HG03432 (cell line): ENCODE measurements around the gene LPGAT1.
"Not testable (repeated sequence)": the region's sequence is repeated elsewhere in the genome, so short reads cannot be mapped to it uniquely, and the experiment has no call there.

ENCODE experiments used
- ATAC-seq: cut with Tn5 transposase; IDR thresholded peaks from one replicate; pipeline ENCODE4 v1.9.1; 2021; ENCODE audit warnings: mild to moderate bottlenecking, moderate library complexity; ENCODE audit not compliant: unreplicated experiment

The LPGAT1 gene, protein sequence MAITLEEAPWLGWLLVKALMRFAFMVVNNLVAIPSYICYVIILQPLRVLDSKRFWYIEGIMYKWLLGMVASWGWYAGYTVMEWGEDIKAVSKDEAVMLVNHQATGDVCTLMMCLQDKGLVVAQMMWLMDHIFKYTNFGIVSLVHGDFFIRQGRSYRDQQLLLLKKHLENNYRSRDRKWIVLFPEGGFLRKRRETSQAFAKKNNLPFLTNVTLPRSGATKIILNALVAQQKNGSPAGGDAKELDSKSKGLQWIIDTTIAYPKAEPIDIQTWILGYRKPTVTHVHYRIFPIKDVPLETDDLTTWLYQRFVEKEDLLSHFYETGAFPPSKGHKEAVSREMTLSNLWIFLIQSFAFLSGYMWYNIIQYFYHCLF

GRCh38 chr1:211830328-211831142 lies at the start of gene LPGAT1:
Gene LPGAT1, minus strand, starts transcription at chr1:211830763. Its CDS starts 1,467 bp downstream, at chr1:211829296.
- peak; percentile 79 for ATAC-seq

GRCh38 chr1:211879475-211879874 lies 48.9 kb upstream of the LPGAT1 start:
- ATAC-seq = no peak

DNA sequence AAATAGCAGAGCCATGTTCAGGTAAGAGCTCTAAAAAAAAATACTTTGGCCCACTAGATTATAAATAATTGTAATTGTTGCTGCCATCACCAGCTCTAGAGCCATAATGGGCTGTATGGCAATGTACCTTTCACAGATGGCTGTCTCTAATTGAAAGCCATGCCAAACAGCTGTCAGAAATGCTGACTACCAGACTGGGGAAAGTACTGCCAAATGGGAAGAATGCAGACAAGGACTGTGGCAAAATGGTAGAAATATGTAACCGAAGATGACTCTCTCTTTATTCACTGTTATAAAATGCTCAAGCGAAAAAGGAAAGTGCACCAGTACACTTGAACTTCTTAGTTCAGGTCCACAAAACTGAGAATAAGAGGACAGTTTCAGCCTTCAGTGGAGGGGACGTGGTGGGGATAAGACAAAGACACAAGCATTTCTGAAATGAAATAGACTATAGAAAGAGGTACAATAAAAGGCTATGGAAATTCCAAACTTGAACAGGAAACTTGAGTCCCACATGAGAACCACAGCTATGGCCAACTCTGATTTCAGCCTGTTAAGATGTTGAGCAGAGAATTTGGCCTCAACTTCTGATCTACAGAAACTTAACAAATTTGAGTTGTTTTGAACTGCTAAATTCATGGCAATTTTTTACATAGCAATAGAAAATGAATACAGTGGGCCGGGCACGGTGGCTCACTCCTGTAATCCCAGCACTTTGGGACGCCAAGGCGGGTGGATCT lies 46.5 kb upstream of the LPGAT1 start:
- no peak for ATAC-seq

DNA sequence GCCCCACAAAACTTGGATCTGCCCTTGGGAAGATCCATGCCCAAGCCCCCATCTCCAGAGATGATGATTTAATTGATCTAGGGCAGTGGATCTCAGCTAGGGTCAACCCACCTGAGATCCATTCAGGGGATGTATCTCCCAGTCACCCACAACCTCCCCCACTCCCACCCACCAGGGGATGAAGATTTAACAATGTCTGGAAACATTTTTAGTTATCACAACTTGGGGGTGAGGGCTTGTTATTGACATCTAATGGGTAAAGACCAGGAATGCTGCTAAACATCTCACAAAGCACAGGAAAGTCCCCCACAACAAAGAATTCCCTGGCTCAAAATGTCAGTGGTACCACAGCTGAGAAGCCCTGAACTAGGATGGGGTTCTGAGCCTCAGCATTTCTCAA lies 45.0 kb upstream of the LPGAT1 start:
- ATAC-seq = no peak

DNA sequence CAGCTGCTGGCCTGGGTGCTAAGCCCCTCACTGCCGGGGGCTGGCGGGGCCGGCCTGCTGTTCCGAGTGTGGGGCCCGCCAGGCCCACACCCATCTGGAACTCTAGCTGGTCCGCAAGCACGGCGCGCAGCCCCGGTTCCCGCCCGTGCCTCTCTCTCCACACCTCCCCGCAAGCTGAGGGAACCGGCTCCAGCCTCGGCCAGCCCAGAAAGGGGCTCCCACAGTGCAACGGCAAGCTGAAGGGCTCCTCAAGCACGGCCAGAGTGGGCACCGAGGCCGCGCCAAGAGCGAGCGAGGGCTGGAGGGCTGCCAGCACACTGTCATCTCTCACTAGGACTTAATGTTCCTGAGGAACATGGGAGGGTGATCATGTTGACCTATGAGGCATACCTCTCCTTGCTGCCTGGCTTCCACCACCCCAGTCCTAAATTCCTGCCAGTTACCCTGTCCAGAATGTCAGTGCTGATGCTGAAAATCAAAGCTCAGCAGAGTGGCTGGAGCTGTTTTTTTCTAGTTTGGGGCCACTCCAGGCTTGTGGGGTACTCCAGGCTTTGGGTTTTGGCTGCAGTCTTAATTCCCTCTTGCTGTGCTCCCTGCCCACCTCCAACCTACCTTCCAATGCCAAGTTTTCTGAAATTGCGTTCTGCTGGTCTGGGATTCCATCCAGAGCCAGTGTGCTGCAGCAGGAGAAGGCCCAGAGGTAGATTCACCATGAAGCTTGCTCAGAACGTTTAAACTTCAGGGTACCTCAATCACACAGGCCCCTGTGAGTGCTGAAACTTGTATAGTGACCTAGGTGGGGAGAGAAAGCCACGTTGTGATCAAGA lies 44.2 kb upstream of the LPGAT1 start:
- no peak for ATAC-seq

DNA sequence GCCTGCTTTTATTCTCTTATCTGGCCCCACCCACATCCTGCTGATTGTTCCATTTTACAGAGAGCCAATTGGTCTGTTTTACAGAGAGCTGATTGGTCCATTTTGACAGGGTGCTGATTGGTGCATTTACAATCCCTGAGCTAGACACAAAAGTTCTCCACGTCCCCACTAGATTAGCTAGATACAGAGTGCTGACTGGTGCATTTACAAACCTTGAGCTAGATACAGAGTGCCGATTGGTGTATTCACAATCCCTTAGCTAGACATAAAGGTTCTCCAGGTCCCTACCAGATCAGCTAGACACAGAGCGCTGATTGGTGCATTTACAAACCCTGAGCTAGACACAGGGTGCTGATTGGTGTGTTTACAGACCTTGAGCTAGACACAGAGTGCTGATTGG lies 43.2 kb upstream of the LPGAT1 start:
- not testable (repeated sequence) for ATAC-seq

- ATAC-seq = no peak
These were observed 39.6 kb upstream of the LPGAT1 start for GRCh38 chr1:211870156-211870555.

DNA sequence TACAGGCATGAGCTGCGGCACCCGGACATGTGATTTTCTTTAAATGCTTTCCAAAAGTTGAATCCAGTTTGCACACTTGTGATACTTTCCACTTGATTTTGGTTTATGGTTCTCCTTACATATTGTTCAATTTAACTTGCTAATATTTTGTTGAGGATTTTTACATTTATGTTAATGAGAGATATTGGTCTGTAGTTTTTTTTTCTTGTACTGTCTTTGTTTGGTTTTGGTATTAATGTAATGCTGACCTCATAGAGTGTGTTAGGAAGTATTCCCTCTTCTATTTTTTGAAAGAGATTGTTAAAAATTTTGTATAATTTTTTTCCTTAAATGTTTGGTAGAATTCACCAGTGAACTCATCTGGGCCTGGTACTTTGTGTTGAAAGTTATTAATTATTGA lies 34.6 kb upstream of the LPGAT1 start:
- no peak for ATAC-seq

DNA sequence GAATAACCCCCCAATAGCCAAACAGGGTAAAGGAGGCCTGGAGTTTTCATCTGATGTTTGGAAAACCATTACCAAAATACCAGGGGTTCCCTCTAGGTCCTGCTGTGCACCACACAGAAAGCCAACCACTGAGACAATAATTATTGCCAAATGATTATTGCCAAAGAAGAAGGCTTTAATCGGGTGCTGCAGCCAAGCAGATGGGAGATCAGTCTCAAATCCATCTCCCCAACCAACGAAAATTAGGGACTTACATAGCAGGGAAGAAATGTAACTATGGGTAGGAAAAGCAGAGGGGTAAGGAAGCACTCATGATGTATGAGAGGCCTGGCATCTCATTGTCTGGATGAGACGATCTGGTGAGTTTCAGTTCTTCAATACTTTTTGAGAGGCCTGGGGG lies 28.8 kb upstream of the LPGAT1 start:
- no peak for ATAC-seq

GRCh38 chr1:211851174-211851573 lies 20.6 kb upstream of the LPGAT1 start:
- ATAC-seq = no peak

DNA sequence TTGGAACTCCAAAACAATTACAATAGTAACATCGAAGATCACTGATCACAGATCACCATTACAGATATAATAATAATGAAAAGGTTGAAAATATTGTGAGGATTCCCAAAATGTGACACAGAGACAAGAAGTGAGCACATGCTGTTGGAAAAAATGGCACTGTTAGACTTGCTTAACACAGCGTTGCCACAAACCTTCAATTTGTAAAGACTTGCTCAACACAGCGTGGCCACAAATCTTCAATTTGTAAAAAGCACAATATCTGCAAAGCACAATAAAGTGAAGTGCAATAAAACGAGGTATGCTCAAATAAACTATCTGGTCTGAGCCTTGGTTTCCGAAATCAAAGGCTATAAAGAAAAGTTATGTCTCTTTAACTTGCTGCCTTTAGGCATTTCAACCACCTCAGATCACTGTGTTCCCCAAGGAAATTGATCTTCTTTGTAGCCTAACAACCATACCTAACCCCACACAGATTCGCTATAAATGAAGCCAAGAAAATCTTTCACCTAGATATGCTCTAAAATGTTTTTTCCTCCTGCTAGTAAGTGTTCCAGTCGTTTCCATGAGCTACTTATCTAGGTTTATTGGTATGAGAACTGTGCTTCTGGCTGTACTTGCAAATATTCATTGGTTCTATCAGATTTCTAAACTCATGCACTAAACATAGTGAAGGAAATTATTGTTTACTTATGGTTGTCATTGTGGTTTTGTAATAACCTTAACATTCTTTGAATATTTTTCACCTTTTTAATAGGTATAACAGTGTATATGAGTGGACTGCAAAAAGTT lies 13.1 kb upstream of the LPGAT1 start:
- ATAC-seq = no peak

DNA sequence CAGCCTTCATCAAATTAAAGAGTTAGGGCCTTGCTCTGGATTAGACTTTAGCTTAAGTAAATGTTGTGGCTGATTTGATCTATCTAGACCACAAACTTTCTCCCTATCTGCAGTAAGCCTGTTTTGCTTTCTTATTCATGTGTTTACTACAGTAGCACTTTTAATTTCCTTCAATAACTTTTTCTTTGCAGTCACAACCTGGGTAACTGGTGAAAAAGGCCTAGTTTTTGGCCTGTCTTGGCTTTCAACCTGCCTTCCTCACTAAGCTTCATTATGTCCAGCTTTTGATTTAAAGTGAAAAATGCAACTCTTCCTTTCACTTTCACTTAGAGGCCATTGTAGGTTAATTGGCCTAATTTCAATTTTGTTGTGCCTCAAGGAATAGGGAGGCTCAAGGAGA lies 12.5 kb upstream of the LPGAT1 start:
- no peak for ATAC-seq

DNA sequence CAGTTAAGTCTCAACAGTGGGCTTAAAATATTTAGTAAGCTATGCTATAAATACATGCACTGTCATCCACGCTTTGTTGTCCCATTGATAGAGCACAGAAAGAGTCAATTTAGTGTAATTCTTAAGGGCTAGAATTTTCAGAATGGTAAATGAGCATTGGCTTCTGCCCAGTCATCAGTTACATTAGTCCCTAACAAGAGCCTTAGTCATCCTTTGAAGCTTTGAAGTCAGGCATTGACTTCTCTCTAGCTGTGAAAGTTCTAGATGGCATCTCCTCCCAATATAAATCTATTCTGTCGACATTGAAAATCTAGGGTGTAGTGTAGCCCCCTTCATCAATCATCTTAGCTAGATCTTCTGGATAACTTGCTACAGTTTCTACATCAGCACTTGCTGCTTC lies 12.0 kb upstream of the LPGAT1 start:
- no peak for ATAC-seq

GRCh38 chr1:211839106-211839505 lies 8.5 kb upstream of the LPGAT1 start:
- no peak for ATAC-seq

- ATAC-seq = no peak
These were observed 2.7 kb upstream of the LPGAT1 start for GRCh38 chr1:211833174-211833820.

DNA sequence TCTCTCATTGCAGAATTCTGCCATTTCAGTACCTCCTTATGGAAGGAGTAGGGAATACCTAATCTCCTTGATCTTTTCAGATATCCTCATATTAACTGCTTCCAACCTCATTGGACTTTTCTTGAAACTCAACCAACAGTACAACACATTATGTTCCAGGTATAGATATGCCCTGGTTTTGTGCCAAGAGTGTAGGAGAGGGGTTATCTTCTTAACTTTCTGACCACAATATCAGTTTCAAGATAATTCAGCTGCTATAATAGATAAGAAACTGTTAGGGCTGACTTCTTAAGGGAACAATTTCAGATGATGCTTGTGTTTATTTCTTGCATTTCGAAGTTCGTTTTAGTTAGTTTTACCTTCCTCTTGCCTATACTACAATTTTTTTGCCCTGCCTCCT lies 2.1 kb upstream of the LPGAT1 start:
- ATAC-seq = no peak

DNA sequence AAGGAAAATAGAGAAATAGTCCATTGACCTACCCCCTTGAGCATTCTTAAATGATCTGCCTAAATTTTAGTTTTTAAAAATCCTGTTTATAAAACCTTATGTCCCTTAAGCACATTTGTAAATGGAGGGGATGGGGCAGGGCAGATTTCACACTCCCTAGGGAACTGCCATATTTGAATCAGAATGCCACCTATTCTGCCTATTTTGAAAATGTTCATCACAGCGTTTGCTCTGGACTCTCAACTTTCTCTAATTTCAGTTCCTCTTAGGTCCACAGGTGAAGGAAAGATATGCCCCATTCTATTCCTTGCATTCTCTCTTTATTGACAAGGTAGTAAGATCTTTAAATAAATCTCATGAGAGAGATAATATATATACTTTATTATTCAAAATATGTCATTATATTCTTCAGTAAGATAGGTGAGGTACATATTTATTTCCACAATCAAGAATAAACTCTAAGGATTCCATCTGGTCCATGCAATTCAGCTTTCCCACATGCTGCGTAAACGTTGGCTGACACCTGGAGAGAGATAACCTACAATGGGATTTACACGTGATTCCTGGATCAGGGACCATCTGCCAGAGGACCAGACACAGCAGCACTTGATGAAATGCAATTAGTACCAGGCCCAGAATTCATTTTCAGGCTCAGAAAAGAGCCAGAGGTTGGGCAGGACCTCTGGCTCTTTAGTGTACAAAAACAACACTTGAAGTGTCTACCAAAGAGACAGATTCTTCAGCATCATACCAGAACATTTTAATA lies 1.2 kb upstream of the LPGAT1 start:
- ATAC-seq = no peak

- peak; percentile 30 for ATAC-seq
These were observed 572 bp downstream of the LPGAT1 start for GRCh38 chr1:211830055-211830327.
